Stimulated activated CD8-positive, alpha-beta memory T cell treated with anti-CD3 and anti-CD28 coated beads, Interleukin-4, amount 100 ng/mL, for 1 hour (primary cell): Measurements from ENCODE around the gene LRRC3B.

Experiments
- DNase-seq, 2 donors: peaks; one replicate each; pipeline ENCODE4 v3.0.0-alpha.2; 2020; ENCODE audit warnings: low read depth in 2 of 2, low spot score in 1 of 2

LRRC3B gene

GRCh38 chr3:26704736-26705135, 82.2 kb downstream of the LRRC3B start:
- no peak for DNase-seq

- no peak for DNase-seq
Observed at GRCh38 chr3:26708501-26708900, 85.9 kb downstream of the LRRC3B start.

- DNase-seq, result no peak
Observed at GRCh38 chr3:26712211-26713026, 89.8 kb downstream of the LRRC3B start.

- no peak for DNase-seq
Observed at GRCh38 chr3:26713091-26713490, 90.5 kb downstream of the LRRC3B start.

GRCh38 chr3:26714485-26714884, 91.9 kb downstream of the LRRC3B start:
- no peak for DNase-seq

GRCh38 chr3:26715431-26715830, 92.9 kb downstream of the LRRC3B start:
- no peak for DNase-seq

GRCh38 chr3:26718315-26718714, 95.7 kb downstream of the LRRC3B start:
- no peak for DNase-seq

- DNase-seq, result no peak
Observed at GRCh38 chr3:26719134-26719533, 96.6 kb downstream of the LRRC3B start.

- no peak for DNase-seq
Observed at GRCh38 chr3:26721047-26721446, 98.5 kb downstream of the LRRC3B start.

GRCh38 chr3:26731843-26732242, 109.3 kb downstream of the LRRC3B start:
- no peak for DNase-seq

GRCh38 chr3:26750263-26750662, 127.7 kb downstream of the LRRC3B start:
- DNase-seq, result no peak

- DNase-seq, result no peak
Observed at GRCh38 chr3:26752466-26752865, 129.9 kb downstream of the LRRC3B start.

GRCh38 chr3:26753095-26753494, 130.5 kb downstream of the LRRC3B start:
- no peak for DNase-seq

- no peak for DNase-seq
Observed at GRCh38 chr3:26757978-26758377, 135.4 kb downstream of the LRRC3B start.
